ENCODE data around the gene BMF. TPM values are rescaled to one million over a fixed set of nuclear protein-coding genes. Genes with fewer than 3 reads are reported as not detected.

Gene BMF
- polyA plus RNA-seq, 3 donors: 5.6 to 59.6 (median 6.5) TPM

- no peaks in the 10 kb centered on the region for H3K9me3 ChIP-seq (replicated peaks in 1 of 2; ENCODE audit: control insufficient read depth in 1 of 2, insufficient read depth in 1 of 2, low read length in 2 of 2)
- no peaks in the 10 kb centered on the region for H4K20me1 ChIP-seq (ENCODE audit: insufficient read depth, low read length)
- Mint-ChIP-seq H3K4me1 (no peaks in the 10 kb centered on the region), H3K27ac (no peak overlapping the region), H3K27me3 (ENCODE audit: low read depth in 3 of 3) (peaks cover 2% of the 10 kb centered on the region in 3 donors), H3K9me3 (no peaks in the 10 kb centered on the region), H3K4me3 (no peak overlapping the region), H3K36me3 (no peaks in the 10 kb centered on the region)
- no peak overlapping the region for H3K4me2 ChIP-seq (replicated peaks; ENCODE audit: extremely low read depth, low read length, poor library complexity, severe bottlenecking)
- no peak overlapping the region for H3K4me3 ChIP-seq (replicated peaks in 1 of 3; ENCODE audit: low read depth in 2 of 3, low read length in 3 of 3)
- H3K4me1 ChIP-seq (ENCODE audit: control insufficient read depth in 1 of 2, insufficient read depth in 2 of 2, low read length in 2 of 2): no peaks in the 10 kb centered on the region
- 97% methylated on average over 6 of the region's 19 CpGs for WGBS (ENCODE audit: insufficient coverage)
- no peaks in the 10 kb centered on the region for H3K79me2 ChIP-seq (ENCODE audit: insufficient read depth, low read length)
- no peak overlapping the region for H3K27ac ChIP-seq (ENCODE audit: low read depth in 1 of 2, low read length in 2 of 2)
- H2AFZ ChIP-seq (ENCODE audit: insufficient read depth, low read depth, low read length, poor library complexity, severe bottlenecking): no peak overlapping the region
- no peaks in the 10 kb centered on the region for H3K36me3 ChIP-seq (replicated peaks in 1 of 2; ENCODE audit: control insufficient read depth in 1 of 2, insufficient read depth in 2 of 2, low read length in 2 of 2)
- intact Hi-C loops (cut with micrococcal nuclease): no loop called here
- TF ChIP-seq CTCF (IDR thresholded peaks at IDR 0.05): no peak
- no peak for DNase-seq
- no peak overlapping the region for H3K9ac ChIP-seq (ENCODE audit: insufficient read depth, low read length, poor library complexity, severe bottlenecking)
- H3K27me3 ChIP-seq (ENCODE audit: control insufficient read depth in 2 of 2, insufficient read depth in 2 of 2, low read length in 2 of 2): no peaks in the 10 kb centered on the region
These were observed 22.3 kb upstream of the BMF start for GRCh38 chr15:40130799-40131502.

- Mint-ChIP-seq H3K36me3 (no peaks in the 10 kb centered on the region), H3K9me3 (no peaks in the 10 kb centered on the region), H3K27ac (no peak overlapping the region), H3K4me1 (no peaks in the 10 kb centered on the region), H3K4me3 (no peak overlapping the region), H3K27me3 (ENCODE audit: low read depth in 3 of 3) (peaks cover 2% of the 10 kb centered on the region in 3 donors)
- no peaks in the 10 kb centered on the region for H3K4me1 ChIP-seq (ENCODE audit: control insufficient read depth in 1 of 2, insufficient read depth in 2 of 2, low read length in 2 of 2)
- H2AFZ ChIP-seq (ENCODE audit: insufficient read depth, low read depth, low read length, poor library complexity, severe bottlenecking): no peak overlapping the region
- DNase-seq: no peak
- H3K27ac ChIP-seq (ENCODE audit: low read depth in 1 of 2, low read length in 2 of 2): no peak overlapping the region
- TF ChIP-seq CTCF (IDR thresholded peaks at IDR 0.05): no peak
- no peak overlapping the region for H3K4me3 ChIP-seq (replicated peaks in 1 of 3; ENCODE audit: low read depth in 2 of 3, low read length in 3 of 3)
- no peak overlapping the region for H3K4me2 ChIP-seq (replicated peaks; ENCODE audit: extremely low read depth, low read length, poor library complexity, severe bottlenecking)
- intact Hi-C loops (cut with micrococcal nuclease): no loop called here
- H4K20me1 ChIP-seq (ENCODE audit: insufficient read depth, low read length): no peaks in the 10 kb centered on the region
- H3K9ac ChIP-seq (ENCODE audit: insufficient read depth, low read length, poor library complexity, severe bottlenecking): no peak overlapping the region
- no peaks in the 10 kb centered on the region for H3K9me3 ChIP-seq (replicated peaks in 1 of 2; ENCODE audit: control insufficient read depth in 1 of 2, insufficient read depth in 1 of 2, low read length in 2 of 2)
- no peaks in the 10 kb centered on the region for H3K36me3 ChIP-seq (replicated peaks in 1 of 2; ENCODE audit: control insufficient read depth in 1 of 2, insufficient read depth in 2 of 2, low read length in 2 of 2)
- H3K27me3 ChIP-seq (ENCODE audit: control insufficient read depth in 2 of 2, insufficient read depth in 2 of 2, low read length in 2 of 2): no peaks in the 10 kb centered on the region
- WGBS (ENCODE audit: insufficient coverage): no CpG with 5 or more reads among the region's 5 CpGs
- H3K79me2 ChIP-seq (ENCODE audit: insufficient read depth, low read length): no peaks in the 10 kb centered on the region
These were observed 21.4 kb upstream of the BMF start for GRCh38 chr15:40130118-40130517.

Measured in CD14-positive monocyte (primary cell).